Neural crest cell (in vitro differentiated cells): ENCODE data around the gene ADORA1. TPM values are rescaled to one million over a fixed set of nuclear protein-coding genes. Genes with fewer than 3 reads are reported as not detected.

Source experiments
- DNase-seq: peaks from one replicate; pipeline ENCODE4 v3.0.0; 2021; ENCODE audit warnings: low read depth, mixed read lengths, low spot score
- H3K27ac Mint-ChIP-seq: one replicate; pipeline ENCODE4 v1.8.0; 2021; ENCODE audit warnings: mild to moderate bottlenecking, mixed read lengths; ENCODE audit not compliant: unreplicated experiment
- H3K27me3 Mint-ChIP-seq: 2 replicates; pipeline ENCODE4 v1.8.0; 2021; ENCODE audit warnings: low read depth, mild to moderate bottlenecking, mixed read lengths
- H3K36me3 Mint-ChIP-seq: 2 replicates; pipeline ENCODE4 v1.8.0; 2021; ENCODE audit warnings: low read depth, mild to moderate bottlenecking, mixed read lengths
- H3K4me1 Mint-ChIP-seq: 2 replicates; pipeline ENCODE4 v1.8.0; 2021; ENCODE audit warnings: mixed read lengths
- H3K4me3 Mint-ChIP-seq: one replicate; pipeline ENCODE4 v1.8.0; 2021; ENCODE audit warnings: mild to moderate bottlenecking, mixed read lengths
- H3K9me3 Mint-ChIP-seq: 2 replicates; pipeline ENCODE4 v1.8.0; 2021; ENCODE audit warnings: mixed read lengths
- total RNA-seq: library from RNA; stranded (reverse); gene quantifications from 2 replicates; pipeline ENCODE4 v1.2.1, GENCODE V29; 2021
- TF ChIP-seq, protein P1 (sequence below): fragments of 200-600 bp; sonication (generic); conservative IDR thresholded peaks from 2 replicates; pipeline ENCODE4 v1.5.0; 2021; ENCODE audit warnings: antibody characterized with exemption, mild to moderate bottlenecking

ADORA1 gene
- total RNA-seq, 1 donor from 2014 or later = 1.9 TPM

DNA sequence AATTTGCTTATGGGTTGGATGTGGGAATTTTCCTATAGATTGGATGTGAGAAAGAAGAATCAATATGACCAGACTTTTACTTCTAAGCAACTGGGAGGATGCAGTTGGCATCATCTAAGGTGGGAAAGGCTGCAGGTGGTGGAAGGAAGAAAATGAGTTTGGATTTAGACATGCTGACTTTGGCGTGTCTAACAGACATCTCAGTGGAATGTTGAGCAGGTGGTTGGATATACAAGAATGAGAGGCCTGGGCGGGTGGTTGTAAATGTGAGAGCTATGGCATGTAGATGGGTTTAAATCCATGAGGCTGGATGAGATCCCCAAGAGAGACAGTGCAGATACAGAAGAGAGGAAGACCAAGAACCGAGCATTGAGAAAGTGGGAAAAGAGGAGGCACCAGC lies 10.5 kb downstream of the ADORA1 start:
- DNase-seq = no peak
- no peaks in the 10 kb centered on the region for H3K9me3 Mint-ChIP-seq
- H3K4me1 Mint-ChIP-seq = no peaks in the 10 kb centered on the region
- TF ChIP-seq, protein P1, sequence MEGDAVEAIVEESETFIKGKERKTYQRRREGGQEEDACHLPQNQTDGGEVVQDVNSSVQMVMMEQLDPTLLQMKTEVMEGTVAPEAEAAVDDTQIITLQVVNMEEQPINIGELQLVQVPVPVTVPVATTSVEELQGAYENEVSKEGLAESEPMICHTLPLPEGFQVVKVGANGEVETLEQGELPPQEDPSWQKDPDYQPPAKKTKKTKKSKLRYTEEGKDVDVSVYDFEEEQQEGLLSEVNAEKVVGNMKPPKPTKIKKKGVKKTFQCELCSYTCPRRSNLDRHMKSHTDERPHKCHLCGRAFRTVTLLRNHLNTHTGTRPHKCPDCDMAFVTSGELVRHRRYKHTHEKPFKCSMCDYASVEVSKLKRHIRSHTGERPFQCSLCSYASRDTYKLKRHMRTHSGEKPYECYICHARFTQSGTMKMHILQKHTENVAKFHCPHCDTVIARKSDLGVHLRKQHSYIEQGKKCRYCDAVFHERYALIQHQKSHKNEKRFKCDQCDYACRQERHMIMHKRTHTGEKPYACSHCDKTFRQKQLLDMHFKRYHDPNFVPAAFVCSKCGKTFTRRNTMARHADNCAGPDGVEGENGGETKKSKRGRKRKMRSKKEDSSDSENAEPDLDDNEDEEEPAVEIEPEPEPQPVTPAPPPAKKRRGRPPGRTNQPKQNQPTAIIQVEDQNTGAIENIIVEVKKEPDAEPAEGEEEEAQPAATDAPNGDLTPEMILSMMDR = no peak
- H3K4me3 Mint-ChIP-seq = no peak overlapping the region
- no peaks in the 10 kb centered on the region for H3K27me3 Mint-ChIP-seq
- H3K27ac Mint-ChIP-seq = no peak overlapping the region
- no peaks in the 10 kb centered on the region for H3K36me3 Mint-ChIP-seq

- Mint-ChIP-seq H3K4me3 (no peak overlapping the region), H3K4me1 (peaks cover 16% of the 10 kb centered on the region), H3K36me3 (no peaks in the 10 kb centered on the region), H3K27me3 (no peaks in the 10 kb centered on the region), H3K9me3 (no peaks in the 10 kb centered on the region), H3K27ac (no peak overlapping the region)
- no peak for DNase-seq
- TF ChIP-seq, protein P1 = no peak
These were observed 12.5 kb downstream of the ADORA1 start for GRCh38 chr1:203139976-203140475.

DNA sequence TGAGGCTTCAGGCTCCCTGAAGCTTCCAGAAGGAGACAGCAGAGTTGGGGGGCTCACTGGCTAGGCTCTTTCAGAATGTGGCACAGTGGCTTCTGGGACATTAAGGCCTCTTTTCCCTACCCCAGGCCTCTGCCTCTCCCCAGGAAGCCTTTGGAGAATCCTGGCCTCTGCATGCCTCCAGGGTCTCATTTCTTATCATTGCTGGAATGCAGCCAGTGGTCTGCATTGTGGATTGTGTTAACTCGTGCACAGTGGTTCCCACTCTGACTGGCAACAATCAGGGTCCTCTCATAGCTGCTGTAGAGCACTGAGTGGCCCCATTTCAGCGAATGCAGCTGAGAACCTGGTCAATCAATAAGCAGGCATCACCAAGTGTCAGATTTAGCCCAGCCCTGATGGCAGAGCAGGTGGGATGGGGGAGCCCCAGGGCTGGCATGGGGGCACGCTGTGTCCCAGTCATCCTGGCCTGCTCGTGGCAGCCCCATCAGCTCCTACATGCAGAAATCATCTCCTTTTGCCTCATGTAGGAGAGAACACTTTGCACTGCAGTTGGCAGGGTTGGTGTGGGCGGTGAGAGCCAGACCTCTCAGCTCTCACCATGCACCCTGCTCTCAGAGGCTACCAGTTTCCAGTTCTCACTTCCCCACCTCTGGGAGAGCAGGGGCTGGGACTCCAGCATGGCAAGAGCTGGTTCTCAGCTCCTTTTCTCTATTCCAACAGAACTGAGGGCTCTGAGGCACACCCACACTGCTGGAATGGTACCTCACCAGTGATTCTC lies 13.4 kb downstream of the ADORA1 start:
- TF ChIP-seq, protein P1 = no peak
- no peaks in the 10 kb centered on the region for H3K9me3 Mint-ChIP-seq
- H3K4me1 Mint-ChIP-seq = peaks cover 23% of the 10 kb centered on the region
- H3K27ac Mint-ChIP-seq = peak overlapping the region; percentile 48
- DNase-seq = no peak
- H3K36me3 Mint-ChIP-seq = no peaks in the 10 kb centered on the region
- H3K27me3 Mint-ChIP-seq = no peaks in the 10 kb centered on the region
- no peak overlapping the region for H3K4me3 Mint-ChIP-seq

DNA sequence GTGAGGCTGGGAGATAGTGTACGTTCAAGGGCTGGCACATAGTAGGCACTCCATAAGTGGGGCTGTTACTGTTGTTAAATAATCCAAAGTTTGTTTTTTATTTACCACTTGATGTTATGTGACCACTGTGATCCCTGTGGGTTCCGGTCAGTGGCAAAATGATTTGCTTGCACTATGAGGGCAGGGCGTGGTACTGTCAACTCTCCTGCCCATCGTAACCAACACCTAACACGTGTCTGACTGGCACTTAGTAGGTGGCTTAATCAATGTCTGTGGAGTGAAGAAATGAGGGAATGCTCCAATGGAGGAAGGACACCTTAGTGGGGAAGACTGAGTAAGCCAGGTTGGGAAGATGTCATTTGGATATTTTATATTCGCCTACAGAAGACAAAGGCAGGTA lies 14.6 kb downstream of the ADORA1 start:
- no peaks in the 10 kb centered on the region for H3K9me3 Mint-ChIP-seq
- no peaks in the 10 kb centered on the region for H3K36me3 Mint-ChIP-seq
- H3K4me1 Mint-ChIP-seq = peaks cover 25% of the 10 kb centered on the region

GRCh38 chr1:203142684-203143408 lies 15.3 kb downstream of the ADORA1 start:
- Mint-ChIP-seq H3K4me1 (peaks cover 31% of the 10 kb centered on the region), H3K9me3 (no peaks in the 10 kb centered on the region), H3K4me3 (no peak overlapping the region), H3K27ac (no peak overlapping the region), H3K27me3 (no peaks in the 10 kb centered on the region), H3K36me3 (no peaks in the 10 kb centered on the region)
- DNase-seq = no peak
- TF ChIP-seq, protein P1 = no peak

More for the DNA sequence above, 14.6 kb downstream of the ADORA1 start:
- Mint-ChIP-seq H3K27me3 (no peaks in the 10 kb centered on the region), H3K27ac (no peak overlapping the region), H3K4me3 (no peak overlapping the region)
- TF ChIP-seq, protein P1 = no peak
- DNase-seq = no peak
